ENCODE data around the gene YLPM1. TPM values are rescaled to one million over a fixed set of nuclear protein-coding genes. Genes with fewer than 3 reads are reported as not detected.

The YLPM1 gene
- total RNA-seq, 4 donors from 2014 or later = 28.9 to 73.1 (median 47.3) TPM

DNA sequence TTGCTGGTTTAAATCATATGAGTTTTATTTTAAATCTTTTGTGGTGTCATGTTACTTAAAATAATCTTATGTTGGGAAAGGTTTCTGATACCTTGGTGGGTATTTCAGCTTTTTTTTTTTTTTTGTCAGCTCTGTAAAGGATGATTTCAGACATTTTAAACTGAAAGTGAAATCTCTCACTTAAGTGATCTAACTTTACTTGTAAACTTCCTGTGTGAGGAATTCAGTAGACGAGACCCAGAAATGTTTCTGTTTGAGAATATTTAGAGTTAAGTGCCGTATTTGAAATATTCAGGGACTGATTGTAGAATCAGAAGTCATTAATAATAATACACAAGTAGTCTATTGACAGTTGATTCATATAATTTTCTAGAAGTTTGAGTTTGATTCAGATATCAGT lies 75.0 kb downstream of the YLPM1 start:
- no peak for DNase-seq (ENCODE audit: low spot score)
- ATAC-seq (ENCODE audit: low FRiP score) = peak; percentile 16
- TF ChIP-seq, protein P1, sequence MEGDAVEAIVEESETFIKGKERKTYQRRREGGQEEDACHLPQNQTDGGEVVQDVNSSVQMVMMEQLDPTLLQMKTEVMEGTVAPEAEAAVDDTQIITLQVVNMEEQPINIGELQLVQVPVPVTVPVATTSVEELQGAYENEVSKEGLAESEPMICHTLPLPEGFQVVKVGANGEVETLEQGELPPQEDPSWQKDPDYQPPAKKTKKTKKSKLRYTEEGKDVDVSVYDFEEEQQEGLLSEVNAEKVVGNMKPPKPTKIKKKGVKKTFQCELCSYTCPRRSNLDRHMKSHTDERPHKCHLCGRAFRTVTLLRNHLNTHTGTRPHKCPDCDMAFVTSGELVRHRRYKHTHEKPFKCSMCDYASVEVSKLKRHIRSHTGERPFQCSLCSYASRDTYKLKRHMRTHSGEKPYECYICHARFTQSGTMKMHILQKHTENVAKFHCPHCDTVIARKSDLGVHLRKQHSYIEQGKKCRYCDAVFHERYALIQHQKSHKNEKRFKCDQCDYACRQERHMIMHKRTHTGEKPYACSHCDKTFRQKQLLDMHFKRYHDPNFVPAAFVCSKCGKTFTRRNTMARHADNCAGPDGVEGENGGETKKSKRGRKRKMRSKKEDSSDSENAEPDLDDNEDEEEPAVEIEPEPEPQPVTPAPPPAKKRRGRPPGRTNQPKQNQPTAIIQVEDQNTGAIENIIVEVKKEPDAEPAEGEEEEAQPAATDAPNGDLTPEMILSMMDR (IDR thresholded peaks at IDR 0.05) = no peak

DNA sequence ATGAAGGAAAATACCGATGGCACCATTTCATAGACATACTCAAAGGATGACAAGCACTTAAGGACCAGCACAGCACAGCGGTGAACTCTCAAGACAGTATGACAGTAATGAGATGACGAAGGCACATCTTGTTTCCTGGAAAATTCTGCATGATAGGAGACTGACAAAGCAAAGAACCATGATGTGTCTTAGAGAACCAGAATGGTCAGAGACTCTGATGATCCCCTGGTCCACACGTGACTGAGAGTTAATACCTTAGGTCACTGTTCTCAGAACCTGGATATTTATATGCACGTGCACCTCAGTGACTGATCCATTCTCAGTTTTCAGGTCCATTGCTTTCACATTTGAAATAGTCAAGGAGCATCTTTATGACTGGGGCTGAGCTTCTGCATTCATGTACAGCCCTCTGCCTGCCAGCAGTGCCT lies 77.5 kb downstream of the YLPM1 start:
- TF ChIP-seq, protein P1 (IDR thresholded peaks at IDR 0.05) = no peak
- ATAC-seq (ENCODE audit: low FRiP score) (no peak), DNase-seq (ENCODE audit: low spot score) (no peak)

DNA sequence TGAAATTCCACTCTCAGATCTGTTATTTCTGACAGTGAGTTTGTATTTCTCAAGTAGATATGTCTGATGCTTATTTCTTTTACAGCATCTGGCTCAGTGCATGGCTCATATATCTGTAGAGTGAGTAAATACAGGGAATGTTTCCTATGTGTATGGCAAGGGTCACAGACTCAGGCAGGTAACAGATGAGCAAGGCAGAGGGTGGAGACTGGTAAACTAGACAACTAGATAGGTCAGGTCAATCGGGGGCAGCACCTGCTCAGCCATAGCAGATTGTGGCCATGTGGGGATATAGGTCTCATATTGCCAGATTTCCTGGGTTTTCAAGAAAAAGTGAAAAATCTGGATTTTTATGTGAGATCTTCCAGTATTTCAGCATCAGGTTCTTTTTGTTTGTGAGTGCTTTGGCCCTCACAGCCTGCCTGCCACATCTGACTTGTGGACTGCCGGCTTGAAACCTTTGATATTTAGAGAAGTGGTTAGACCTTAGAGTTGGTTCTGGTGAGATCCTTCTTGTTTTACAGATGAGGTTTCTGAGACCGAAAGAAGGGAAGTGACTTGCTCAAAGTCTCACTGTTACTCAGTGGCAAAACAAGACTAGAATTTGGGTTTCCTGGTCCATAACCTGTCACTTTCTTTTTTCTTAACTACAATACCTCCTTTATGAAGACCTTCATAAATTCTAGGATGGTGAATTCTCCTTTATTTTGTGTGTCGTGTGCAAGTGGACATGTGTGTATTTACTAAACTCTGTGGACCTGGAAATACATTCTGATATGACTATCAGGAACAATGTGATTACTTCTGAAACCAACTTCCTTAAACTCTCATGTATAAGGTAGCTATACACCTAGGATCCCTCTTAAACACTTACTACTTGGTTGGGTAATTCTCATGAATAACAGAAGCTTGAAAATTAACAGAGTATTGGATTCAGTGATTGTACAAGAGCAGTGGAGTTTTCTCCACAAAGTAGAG lies 78.4 kb downstream of the YLPM1 start:
- ATAC-seq (ENCODE audit: low FRiP score) (no peak), DNase-seq (ENCODE audit: low spot score) (no peak)
- TF ChIP-seq, protein P1 (IDR thresholded peaks at IDR 0.05) = no peak

DNA sequence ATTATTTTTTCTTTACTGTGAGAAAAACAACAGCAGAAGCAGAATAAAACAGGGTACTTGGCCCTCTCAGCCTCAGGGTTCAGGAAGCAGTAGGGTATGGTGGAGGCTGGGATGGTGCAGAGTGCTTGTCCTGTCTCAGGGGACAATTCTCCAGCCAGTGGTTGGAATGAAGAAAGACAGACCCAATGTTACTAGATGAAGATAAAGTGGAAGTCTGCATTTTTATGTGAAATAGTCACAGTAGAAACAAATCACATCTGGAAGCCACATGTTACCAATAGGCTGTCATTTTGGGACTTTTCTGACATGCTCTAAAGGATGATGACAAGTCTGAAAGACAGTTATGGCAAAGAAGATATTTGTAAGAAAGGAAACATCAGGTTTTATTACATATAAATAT lies 80.5 kb downstream of the YLPM1 start:
- no peak for DNase-seq (ENCODE audit: low spot score)
- ATAC-seq (ENCODE audit: low FRiP score) = no peak
- TF ChIP-seq, protein P1 (IDR thresholded peaks at IDR 0.05) = no peak

DNA sequence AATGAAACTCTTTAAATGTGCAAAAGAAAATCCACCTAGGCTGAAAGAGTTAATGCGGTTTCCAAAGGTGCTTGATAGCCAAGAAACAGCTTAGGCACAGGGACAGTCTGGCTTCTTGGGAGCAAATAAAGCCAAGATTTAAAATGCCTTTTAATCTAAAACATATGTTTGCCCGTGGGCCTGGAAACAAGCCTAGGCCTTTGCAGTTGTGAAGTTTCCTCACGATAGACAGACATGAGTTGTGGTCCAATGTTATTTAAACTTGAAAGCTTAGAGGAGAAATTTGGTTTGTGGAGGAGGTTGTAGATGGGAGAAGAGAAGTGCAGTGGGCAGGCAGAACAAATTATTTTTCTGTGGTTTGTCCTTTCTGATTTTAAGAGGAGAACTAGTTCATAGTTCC lies 83.1 kb downstream of the YLPM1 start:
- no peak for ATAC-seq (ENCODE audit: low FRiP score)
- TF ChIP-seq, protein P1 (IDR thresholded peaks at IDR 0.05) = no peak
- DNase-seq (ENCODE audit: low spot score) = no peak

DNA sequence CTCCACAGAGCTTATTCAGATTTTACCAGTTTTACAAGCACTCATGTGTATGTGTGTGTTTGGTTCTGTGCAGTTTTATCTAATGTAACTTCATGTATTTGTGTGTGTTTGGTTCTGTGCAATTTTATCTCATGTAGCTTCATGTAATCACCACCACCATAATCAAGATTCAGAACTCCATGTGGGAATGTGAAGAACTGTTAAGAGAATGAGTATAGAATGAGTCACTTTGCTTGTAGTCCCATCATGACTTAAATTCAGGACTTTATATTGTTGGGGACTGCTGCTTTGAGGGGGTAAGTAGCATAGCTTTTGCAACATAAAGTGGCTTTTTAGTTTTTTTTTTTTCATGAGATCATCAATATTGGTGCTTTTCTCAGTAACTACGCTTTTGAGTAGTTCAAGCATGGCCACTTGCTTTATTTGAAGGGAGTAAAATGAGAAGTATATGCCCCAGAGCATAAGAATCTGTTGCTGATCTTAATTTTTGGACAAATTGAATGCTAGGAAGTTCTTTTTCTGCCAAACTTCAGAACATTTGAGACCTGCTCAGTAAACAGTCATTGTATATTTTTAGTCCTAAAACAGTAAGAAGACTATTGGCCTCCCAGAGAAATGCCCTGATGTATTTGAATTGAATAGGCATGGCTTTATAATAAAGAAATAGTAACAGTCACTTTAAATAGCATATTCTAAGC lies 84.0 kb downstream of the YLPM1 start:
- TF ChIP-seq, protein P1 (IDR thresholded peaks at IDR 0.05) = no peak
- no peak for ATAC-seq (ENCODE audit: low FRiP score)
- no peak for DNase-seq (ENCODE audit: low spot score)

Measured in omental fat pad (tissue), 4 donors.